Fibroblast of skin of right biceps (primary cell): Measurements from ENCODE around the gene RADIL.

ENCODE experiments used
- DNase-seq: peaks from one replicate; pipeline ENCODE4 v3.0.0-alpha.2; 2013

RADIL gene

DNA sequence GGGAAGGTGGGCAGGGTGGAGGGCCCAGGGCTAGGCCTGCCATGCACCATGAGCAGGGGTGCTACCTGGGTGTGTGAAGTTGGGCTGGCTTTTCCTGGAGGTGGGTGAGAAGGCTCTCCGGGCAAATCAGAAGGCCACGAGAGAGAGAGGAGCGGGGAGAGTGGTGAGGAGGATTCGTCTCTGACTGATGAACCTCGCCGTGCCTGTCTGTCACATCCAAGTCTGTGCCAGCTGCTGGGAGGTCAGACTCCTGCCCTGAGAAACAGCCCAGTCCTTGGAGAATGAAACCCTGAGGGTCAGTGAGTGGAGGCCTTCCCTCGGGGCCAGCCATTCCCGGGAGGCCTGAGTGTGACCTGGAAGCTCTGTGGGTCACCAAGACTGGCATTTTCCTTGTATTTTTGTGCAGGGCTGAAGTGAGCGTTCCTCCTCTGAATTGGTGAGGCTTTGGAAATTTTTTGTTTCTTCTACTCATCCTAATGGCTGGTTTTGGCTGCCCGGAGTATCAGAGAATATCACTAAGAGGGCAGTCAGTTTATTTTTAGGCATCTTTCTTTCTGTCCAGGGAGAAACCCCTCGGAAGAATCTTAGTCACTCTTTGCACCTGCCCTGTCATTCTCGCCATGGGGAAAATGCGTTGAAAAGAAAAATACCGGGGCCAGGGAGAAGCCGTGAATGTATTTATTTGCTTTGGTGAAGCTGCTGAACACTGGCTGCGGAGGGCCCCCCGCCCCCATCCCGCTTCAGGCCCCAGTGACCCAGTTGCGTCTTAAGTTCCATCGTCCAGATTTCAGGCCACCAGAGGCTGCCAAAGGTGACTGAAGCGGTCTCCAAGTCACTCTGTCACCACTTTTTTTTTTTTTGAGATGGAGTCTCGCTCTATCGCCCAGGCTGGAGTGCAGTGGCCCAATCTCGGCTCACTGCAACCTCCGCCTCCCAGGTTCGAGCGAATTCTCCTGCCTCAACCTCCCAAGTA lies 114.6 kb downstream of the RADIL start:
- no peak for DNase-seq

DNA sequence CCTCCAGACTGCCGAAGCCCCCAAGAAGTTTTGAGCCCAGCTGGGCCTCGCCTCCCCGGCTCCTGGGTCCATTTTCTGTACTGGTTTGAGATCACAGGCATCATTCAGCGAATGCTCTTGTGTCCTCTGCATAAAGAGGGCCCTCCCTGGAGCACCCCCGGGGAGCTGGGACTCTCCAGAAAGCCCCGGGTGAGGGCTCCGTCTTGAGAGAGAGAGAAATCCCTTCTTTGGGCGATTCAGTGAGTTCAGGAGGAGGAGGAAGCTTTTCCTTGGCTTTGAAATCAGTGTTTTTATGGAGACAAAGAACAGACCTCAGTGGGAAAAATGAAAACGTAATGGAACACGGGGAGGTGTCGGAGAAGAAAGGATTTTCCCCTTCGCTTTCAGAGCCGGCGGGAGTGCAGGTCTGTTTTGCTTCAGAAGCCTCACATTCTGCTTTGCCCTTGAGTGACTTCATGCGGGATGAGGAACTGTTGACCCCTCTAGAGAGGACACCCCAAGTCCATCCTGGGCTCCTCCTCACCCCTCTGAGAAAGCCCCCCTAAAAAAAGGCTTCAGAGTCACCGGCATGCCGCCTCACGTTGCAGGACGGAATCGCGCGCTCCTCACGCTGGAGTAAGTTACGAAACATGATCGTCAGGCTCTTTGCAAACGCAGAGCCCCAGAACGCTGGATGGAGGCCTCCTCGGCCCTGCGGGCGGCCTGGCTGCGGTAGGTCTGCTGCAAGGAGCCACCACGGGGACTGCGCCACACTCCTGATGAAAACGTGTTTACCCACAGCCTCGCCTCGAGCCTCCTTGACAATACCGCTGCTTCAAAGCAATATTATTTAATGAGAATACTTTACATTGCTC lies 116.6 kb downstream of the RADIL start:
- DNase-seq, result no peak

DNA sequence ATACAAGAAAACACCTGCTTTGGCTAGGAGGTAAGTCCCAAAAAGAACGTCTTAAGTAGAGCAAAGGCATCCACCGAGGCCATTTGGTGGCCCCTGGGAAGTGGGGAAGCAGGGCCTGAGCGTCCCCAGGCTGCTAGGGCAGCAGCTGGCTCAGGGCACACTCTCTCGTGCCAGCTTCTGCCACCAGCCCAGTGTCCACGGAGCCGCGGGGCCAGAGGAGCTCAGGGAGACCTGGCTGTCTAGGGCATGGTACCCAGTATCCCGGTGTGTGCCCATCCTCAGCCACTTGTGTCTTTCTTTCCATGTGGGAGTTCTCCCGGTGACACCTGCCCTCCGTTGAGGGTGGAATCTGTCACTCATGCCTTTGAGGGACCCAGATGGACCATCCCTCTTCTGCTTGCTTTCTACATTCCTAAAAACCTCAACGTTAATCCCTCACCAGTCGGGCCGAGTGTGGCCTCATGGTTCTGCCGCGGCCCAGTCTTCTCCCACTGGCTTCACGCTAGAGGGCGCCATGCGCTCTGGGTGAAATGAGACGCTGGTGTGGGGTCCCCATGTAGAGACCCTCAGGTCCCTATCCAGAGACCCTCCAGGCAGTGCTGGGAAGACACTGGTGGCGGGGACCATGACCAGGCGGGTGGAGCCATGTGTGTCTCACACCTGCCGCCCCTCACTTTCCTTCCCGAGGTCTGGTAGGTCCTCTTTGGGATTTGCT lies 117.6 kb downstream of the RADIL start:
- DNase-seq, result no peak

DNA sequence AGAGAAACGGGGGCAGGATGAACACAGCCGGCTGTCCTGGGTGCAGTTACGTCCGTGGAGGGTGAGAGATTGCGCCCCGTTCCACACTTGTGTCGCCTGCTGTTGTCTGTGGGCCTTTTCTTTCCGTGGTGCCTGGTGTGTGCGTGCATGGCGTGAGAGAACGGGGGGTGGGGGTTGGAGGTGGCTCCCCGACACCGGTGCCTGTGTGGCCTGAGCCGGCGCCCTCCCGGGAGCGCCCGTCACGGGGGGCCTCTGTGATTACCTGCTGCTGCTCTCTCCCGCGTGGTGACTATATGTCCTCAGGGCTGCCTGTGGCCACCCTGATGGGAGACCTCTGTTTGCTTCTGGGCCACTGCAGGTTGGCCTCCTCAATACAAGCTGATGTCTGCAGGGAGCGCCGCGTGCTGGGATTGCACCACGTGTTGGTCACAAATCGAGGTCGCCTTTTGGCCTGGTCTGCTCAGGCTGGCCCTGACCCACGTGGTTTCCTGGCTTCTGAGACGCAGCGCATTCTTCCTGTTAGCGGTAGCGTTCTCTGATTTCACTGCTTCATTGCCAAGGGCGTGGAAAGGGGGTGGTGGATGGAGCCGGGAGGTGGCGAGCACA lies 119.0 kb downstream of the RADIL start:
- no peak for DNase-seq

DNA sequence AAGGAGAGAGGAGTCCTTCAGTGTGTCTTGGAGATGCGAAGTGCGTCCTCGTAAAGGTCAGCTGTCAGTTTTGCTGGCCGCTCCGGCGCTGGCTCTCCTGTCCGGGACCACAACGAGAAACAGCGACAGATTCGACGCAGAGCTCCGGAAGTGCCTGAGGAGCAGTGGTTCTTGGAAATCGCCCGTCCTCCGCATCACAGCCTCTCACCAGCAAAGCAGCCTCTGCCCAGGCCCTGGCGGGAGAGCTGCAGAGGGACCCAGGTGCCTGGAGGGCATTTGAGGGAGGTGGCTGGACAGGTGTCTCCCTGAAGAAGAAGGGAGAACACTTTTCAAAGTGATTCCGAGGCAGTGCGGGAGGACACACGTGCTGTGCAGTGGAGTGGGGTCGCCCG lies 119.7 kb downstream of the RADIL start:
- DNase-seq, result no peak

DNA sequence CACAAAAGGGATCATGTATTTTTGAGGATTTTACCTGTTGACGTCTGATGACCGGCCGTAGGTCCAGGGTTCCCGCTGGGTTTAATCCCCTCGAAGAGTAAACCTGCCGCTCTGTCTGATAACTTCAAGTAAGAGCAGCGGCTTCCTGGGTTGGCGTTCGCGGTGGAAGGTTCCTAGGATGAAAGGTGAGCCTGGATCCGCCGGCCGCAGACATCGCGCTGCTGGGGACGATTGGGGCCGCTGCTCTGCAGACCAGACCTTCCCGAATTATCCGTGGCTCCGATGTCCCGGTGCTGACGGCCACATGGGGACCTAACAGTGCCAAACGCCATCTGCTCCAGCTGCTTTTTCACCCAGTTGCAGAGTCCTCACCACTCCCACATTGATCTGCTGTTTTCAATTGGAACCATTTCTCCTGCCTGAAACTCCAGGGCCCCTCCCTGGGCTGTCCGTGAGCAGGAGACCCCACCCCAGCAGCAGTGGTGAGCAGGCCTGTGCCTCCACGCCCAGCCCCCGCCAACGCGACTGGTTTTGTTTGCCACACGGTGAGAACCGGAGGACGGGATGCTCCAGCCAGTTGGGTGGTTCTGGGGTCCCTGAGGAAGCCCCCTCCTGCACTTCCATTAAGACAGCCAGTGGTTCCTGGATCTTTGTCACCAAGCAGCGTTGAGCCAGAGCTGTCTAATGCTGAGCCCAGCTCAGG lies 120.3 kb downstream of the RADIL start:
- DNase-seq, result no peak

DNA sequence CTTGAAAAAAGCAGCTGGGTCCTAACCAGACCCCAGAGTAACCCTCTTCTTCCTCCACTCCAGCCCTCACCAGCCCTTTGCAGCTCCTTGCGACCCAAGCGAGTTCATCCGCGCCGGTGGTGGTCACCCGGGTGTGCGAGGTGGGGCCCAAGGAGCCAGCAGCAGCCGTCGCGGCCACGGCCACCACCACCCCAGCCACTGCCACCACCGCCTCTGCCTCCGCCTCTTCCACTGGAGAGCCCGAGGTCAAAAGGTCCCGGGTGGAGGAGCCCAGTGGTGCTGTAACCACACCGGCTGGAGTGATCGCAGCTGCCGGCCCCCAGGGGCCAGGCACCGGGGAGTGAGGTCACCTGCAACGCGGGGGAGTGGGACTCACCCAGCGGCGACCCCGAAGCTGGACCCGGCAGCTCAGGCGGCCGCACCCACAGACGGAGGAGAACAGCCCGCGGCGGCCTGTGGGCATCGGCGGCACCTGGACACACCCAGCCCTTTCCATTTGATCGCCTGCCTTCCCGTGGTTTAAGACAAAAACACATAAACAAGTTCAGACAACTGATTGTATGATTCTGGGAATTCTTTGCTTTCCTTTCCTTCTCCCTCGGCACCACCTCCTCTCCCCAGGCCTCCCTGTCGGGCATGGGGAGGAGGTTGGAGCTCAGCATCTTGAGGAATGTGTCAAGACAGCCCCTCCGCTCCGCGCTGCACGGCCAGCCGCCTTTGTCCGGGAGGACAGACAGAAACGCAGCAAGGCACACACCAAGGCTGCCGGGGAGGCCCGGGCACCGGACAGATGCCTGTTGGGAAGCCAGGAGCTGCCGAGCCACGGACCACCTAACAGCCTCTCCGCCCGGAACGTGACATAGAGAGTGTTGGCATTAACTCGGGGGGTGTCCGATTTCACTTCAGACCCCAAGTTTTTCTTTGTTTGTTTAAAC lies 121.1 kb downstream of the RADIL start:
- DNase-seq, result no peak

DNA sequence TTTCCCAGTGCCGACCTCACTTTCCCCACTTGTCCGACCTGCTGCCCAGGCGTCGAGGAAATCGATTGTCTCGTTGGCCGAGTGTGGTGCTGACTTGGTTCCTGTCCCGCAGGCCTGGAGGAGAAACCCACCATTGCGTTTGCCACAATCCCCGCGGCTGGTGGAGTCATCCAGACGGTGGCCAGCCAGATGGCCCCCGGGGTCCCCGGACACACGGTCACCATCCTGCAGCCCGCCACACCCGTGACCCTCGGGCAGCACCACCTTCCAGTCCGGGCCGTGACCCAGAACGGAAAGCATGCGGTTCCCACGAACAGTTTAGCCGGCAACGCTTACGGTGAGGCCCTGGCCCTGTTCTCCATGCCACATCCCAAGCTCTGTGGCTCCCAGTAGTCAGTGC lies 122.6 kb downstream of the RADIL start:
- no peak for DNase-seq

DNA sequence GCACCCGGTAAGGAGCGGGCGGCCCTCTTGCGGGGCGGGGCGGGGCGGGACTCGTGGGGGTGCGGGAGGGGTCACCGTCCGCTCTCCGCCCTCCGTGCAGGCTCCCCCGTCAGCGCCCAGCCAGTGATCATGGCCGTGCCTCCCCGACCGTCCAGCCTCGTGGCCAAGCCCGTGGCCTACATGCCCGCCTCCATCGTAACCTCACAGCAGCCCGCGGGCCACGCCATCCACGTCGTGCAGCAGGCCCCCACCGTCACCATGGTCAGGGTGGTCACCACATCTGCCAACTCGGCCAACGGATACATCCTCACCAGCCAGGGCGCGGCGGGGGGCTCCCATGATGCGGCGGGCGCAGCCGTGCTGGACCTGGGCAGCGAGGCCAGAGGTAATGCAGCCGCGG lies 124.3 kb downstream of the RADIL start:
- no peak for DNase-seq

DNA sequence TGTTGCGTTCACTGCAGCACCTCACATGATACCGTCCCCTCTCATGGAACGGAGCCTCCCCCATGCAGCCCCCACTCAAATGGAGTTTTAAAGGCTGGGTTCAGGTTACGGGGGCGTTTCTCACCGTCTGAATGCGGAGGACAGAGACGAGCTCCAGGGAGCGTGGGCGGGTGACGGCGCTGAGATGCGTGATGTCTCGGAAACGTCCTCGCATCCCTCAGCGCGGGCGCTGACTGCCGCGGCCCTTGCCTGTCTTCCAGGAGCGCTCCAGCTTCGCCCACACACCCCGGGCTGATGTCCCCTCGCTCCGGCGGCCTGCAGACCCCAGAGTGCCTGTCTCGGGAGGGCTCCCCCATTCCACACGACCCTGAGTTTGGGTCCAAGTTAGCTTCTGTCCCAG lies 124.7 kb downstream of the RADIL start:
- DNase-seq, result no peak

DNA sequence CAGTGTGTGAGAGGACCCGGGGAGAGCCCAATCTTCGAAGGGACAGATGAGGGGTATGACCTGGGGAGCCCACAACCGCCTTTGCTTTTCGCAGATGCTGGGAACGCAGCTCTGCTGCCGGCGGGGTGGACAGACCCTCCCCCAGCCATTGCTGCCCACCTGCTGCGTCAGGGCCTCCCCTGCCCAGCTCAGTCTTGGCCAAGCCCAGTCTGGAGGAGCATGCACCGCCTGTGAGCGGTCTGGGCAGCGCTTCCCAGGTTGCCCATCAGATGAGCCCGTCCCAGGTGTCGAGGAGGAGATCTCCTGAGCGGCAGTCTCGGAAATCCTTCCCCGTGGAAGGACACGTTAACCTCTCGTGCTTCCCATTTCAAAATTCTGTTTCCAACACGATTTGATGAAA lies 125.4 kb downstream of the RADIL start:
- DNase-seq, result no peak

DNA sequence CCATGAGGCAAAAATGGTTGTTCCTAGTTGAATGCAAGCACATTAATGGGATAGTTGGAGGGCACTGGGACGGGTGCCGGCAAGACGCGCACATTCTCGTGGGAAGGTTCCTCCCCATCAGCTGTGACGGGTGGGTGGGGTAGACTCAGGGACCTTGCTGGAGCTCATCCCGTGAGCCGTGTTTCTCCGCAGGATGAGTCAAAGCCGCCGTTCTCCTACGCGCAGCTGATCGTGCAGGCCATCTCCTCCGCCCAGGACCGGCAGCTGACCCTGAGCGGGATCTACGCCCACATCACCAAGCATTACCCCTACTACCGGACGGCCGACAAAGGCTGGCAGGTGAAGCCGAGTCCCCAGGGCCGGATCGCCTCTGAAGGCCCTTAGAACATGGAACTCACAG lies 128.5 kb downstream of the RADIL start:
- DNase-seq, result no peak

DNA sequence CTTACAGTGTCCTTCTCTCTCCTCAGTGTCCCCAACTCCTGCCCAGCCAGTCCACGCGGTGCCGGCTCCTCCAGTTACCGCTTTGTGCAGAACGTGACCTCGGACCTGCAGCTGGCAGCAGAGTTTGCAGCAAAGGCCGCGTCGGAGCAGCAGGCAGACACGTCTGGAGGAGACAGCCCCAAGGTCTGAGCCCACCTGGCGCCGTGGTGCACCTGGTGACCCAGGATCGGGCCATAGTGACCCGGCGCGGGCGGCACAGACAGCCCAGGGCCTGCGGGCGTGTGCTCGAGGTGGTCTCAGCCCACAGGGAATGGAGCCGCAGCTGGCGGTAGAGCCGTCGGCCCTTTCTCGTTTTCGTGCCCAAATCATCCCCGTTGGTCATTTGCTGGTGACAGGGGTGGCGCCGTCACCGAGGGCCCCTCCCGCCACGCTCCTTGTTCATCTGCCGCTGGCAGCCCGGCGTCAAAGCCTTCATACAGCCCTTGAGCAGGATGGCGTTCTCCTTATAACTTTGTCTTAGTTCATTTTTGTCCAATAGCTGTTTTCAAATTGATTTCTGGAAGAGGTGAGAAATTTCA lies 129.0 kb downstream of the RADIL start:
- no peak for DNase-seq

DNA sequence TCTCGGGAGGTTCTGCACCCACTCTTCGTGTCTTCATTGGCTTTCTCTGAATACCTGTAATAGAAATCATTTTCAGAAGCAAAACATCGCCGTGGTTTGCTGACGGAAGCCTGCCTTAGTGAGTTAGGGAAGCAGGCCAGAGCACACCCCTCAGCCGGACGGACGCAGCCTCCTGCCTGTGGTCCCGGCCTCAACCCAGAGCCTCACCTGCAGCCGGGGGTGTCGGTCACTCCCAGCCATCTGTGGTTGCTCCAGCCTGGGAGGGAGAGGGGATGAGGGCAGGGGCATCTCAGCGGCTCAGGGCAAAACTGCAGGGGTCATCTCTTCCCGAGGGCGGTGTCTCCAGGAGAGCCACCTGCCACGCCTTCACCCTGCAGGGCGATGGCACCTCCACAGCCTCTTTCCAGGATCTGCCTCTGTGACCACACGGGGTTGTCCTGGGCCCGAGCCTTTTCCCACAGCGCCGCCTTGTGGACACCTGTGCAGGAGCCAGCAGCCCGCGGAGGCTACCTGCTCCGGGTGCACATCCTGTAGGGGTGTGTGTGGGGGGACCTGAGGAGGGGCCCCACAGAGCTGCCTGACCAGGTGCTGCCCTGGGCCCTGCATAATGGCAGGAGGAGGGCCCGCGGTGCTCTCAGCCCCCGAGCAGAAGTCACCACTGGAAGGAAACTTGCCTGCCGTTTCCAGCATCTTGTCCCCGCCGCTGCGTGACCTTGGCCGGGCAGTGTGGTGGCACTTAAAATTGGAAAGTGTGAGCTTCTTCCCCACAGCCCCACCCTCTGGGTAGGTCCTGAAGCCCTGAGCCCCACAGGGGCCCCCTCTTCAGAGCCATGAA lies 129.7 kb downstream of the RADIL start:
- peak; percentile 52 for DNase-seq

DNA sequence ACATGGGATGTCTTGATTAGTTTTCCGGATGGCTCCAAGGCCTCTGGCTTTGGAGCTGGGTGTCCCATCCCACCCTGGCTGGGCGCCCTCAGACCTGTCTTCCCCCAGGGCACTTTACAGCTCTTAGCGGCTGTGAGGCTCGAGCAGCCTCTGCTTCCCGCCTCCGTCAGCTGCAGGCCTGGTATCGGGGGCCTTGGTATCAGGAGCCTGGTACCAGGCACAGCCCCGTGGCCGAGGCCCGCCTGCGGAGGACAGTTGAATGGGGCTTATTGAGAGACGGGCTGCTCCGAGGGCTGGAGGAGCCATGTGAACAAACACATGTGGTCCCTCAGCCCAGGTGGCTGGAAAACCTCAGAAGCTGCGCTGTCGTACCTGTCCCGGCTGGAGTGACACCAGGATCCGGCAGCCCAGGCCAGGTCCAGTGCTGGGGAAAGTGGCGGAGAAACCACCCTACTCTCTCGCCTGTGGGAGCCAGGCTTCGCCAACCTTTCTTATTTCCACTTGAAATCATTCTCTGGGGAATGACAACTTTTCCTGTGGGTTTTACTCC lies 132.0 kb downstream of the RADIL start:
- DNase-seq, result no peak

DNA sequence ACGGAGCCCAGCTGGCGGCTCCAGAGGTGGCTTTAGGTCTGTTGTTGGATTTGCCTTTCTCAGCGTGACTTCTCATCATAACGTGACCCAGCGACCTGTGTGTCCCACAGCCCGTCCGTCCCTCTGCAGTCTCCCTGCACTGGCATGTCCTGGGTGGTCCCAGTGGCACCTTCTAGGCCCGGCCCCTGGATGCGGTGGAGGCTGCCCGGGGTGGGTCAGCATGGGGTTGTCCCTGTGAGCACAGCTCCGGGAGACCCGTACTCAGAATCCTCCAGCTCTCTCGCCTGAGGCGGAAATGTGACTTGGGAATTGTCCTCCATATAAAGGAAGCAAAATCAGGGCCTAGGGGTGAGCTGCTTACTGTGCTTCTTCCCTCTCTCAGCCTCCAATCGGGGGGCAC lies 133.7 kb downstream of the RADIL start:
- no peak for DNase-seq

DNA sequence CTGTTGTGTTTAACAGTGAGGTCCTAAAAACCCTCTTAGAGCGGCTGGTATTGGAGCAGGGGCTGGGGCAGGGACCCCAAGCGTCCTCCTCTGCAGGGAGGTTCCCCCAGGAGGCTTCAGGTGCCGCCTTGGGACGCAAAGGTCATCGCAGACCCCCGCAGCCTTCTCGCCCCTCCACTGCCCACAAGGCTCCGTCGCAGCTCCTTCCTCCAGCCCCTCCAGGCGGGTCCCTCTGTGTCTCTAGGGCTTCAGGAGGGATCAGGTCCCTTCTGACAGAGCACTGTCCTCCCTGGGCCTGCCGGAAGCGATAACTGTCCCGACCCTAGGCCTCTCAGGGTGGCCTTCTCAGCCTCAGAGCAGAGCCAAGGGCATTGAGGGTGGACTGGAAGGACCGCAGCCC lies 134.2 kb downstream of the RADIL start:
- no peak for DNase-seq
